ENCODE results near the gene RASGRP4. TPM values are rescaled to one million over a fixed set of nuclear protein-coding genes. Genes with fewer than 3 reads are reported as not detected.

RASGRP4 gene
- total RNA-seq, 1 experiment from 2014 or later = not detected

- Histone ChIP-seq H3K4me1 (ENCODE audit: insufficient read depth, low read length, poor library complexity, severe bottlenecking) (no peaks in the 10 kb centered on the region), H3K27ac (ENCODE audit: low read depth, low read length, poor library complexity, severe bottlenecking) (no peak overlapping the region), H3K9me3 (ENCODE audit: low read depth, low read length, poor library complexity, severe bottlenecking) (no peaks in the 10 kb centered on the region), H3K27me3 (replicated peaks; ENCODE audit: insufficient read depth, low read depth, low read length, poor library complexity) (no peaks in the 10 kb centered on the region), H3K36me3 (ENCODE audit: insufficient read depth, low read length, poor library complexity, severe bottlenecking) (peaks cover 56% of the 10 kb centered on the region), H3K4me3 (ENCODE audit: low read depth, low read length, poor library complexity, severe bottlenecking) (no peak overlapping the region)
- ChIA-PET CTCF (no interaction called here), POLR2A (ENCODE audit: low non-redundant PET) (no interaction called here)
- intact Hi-C loops (cut with micrococcal nuclease; ENCODE audit: unreplicated experiment) = no loop called here
- DNase-seq (ENCODE audit: low spot score) = no peak
- no TSS peak for BruUV-seq (replicated peaks)
- TF ChIP-seq CTCF (conservative IDR thresholded peaks at IDR 0.05; ENCODE audit: low read depth, low read length) (no peak), EZH2 (IDR thresholded peaks at IDR 0.05; ENCODE audit: borderline replicate concordance, low read depth, low read length, poor library complexity, severe bottlenecking) (no peak)
Measured at GRCh38 chr19:38383184-38383583, 42.8 kb downstream of the RASGRP4 start.

- intact Hi-C loops (cut with micrococcal nuclease; ENCODE audit: unreplicated experiment) = no loop called here
- peaks cover 3% of the 10 kb centered on the region for H3K4me1 ChIP-seq (ENCODE audit: insufficient read depth, low read length, poor library complexity, severe bottlenecking)
- H3K4me3 ChIP-seq (ENCODE audit: low read depth, low read length, poor library complexity, severe bottlenecking) = no peak overlapping the region
- no peak overlapping the region for H3K27ac ChIP-seq (ENCODE audit: low read depth, low read length, poor library complexity, severe bottlenecking)
- ChIA-PET POLR2A (ENCODE audit: low non-redundant PET) (no interaction called here), CTCF (no interaction called here)
- peaks cover 71% of the 10 kb centered on the region for H3K36me3 ChIP-seq (ENCODE audit: insufficient read depth, low read length, poor library complexity, severe bottlenecking)
- no TSS peak for BruUV-seq (replicated peaks)
- H3K27me3 ChIP-seq (replicated peaks; ENCODE audit: insufficient read depth, low read depth, low read length, poor library complexity) = no peaks in the 10 kb centered on the region
- DNase-seq (ENCODE audit: low spot score) = no peak
- no peaks in the 10 kb centered on the region for H3K9me3 ChIP-seq (ENCODE audit: low read depth, low read length, poor library complexity, severe bottlenecking)
- no peak for TF ChIP-seq CTCF (conservative IDR thresholded peaks at IDR 0.05; ENCODE audit: low read depth, low read length)
- no peak for TF ChIP-seq EZH2 (IDR thresholded peaks at IDR 0.05; ENCODE audit: borderline replicate concordance, low read depth, low read length, poor library complexity, severe bottlenecking)
Measured at GRCh38 chr19:38381138-38381537, 44.9 kb downstream of the RASGRP4 start.

- CTCF ChIA-PET = no interaction called here
Measured at GRCh38 chr19:38378866-38379265, 47.2 kb downstream of the RASGRP4 start.

More at GRCh38 chr19:38378866-38379265, 47.2 kb downstream of the RASGRP4 start:
- Histone ChIP-seq H3K36me3 (ENCODE audit: insufficient read depth, low read length, poor library complexity, severe bottlenecking) (peaks cover 62% of the 10 kb centered on the region), H3K9me3 (ENCODE audit: low read depth, low read length, poor library complexity, severe bottlenecking) (no peaks in the 10 kb centered on the region), H3K27ac (ENCODE audit: low read depth, low read length, poor library complexity, severe bottlenecking) (no peak overlapping the region), H3K4me1 (ENCODE audit: insufficient read depth, low read length, poor library complexity, severe bottlenecking) (peaks cover 10% of the 10 kb centered on the region), H3K27me3 (replicated peaks; ENCODE audit: insufficient read depth, low read depth, low read length, poor library complexity) (no peaks in the 10 kb centered on the region), H3K4me3 (ENCODE audit: low read depth, low read length, poor library complexity, severe bottlenecking) (no peak overlapping the region)
- intact Hi-C loops (cut with micrococcal nuclease; ENCODE audit: unreplicated experiment) = no loop called here
- no peak for DNase-seq (ENCODE audit: low spot score)
- POLR2A ChIA-PET (ENCODE audit: low non-redundant PET) = no interaction called here
- TF ChIP-seq EZH2 (IDR thresholded peaks at IDR 0.05; ENCODE audit: borderline replicate concordance, low read depth, low read length, poor library complexity, severe bottlenecking) (no peak), CTCF (conservative IDR thresholded peaks at IDR 0.05; ENCODE audit: low read depth, low read length) (no peak)
- no TSS peak for BruUV-seq (replicated peaks)

Data from A673 (cell line).